Loucy (cell line): ENCODE measurements around the gene SCAPER.

Experiments
- H2AFZ ChIP-seq: fragments of 200-600 bp; sonication (generic); 2 replicates; pipeline ENCODE4 v1.6.0; 2016; ENCODE audit warnings: antibody characterized with exemption, mild to moderate bottlenecking, low read length, moderate library complexity
- H3F3A ChIP-seq: fragments of 200-600 bp; 2 replicates; pipeline ENCODE4 v1.6.0; 2016; ENCODE audit warnings: antibody characterized with exemption, low read depth, mild to moderate bottlenecking
- H3K27me3 ChIP-seq: fragments of 200-600 bp; sonication (generic); 2 replicates; pipeline ENCODE4 v1.6.1; 2014; ENCODE audit warnings: low read length, mild to moderate bottlenecking; ENCODE audit not compliant: insufficient read depth, poor library complexity, severe bottlenecking
- H3K36me3 ChIP-seq: fragments of 200-600 bp; sonication (generic); 2 replicates; pipeline ENCODE4 v1.6.1; 2016; ENCODE audit warnings: low read length; ENCODE audit not compliant: insufficient read depth
- H3K4me1 ChIP-seq: fragments of 200-600 bp; sonication (generic); 2 replicates; pipeline ENCODE4 v1.5.1; 2014; ENCODE audit warnings: low read length, mild to moderate bottlenecking; ENCODE audit not compliant: insufficient read depth, poor library complexity, severe bottlenecking
- H3K4me2 ChIP-seq: fragments of 200-600 bp; sonication (generic); 2 replicates; pipeline ENCODE4 v1.6.0; 2014; ENCODE audit warnings: antibody characterized with exemption, low read length, low read depth, mild to moderate bottlenecking; ENCODE audit not compliant: poor library complexity, severe bottlenecking
- H3K4me3 ChIP-seq: fragments of 200-600 bp; sonication (generic); 2 replicates; pipeline ENCODE4 v1.5.1; 2014; ENCODE audit warnings: low read length, mild to moderate bottlenecking, mixed read lengths; ENCODE audit not compliant: poor library complexity, severe bottlenecking
- H3K79me2 ChIP-seq: fragments of 200-600 bp; sonication (generic); 2 replicates; pipeline ENCODE4 v1.6.1; 2014; ENCODE audit warnings: low read length; ENCODE audit not compliant: insufficient read depth
- H3K9ac ChIP-seq: fragments of 200-600 bp; sonication (generic); 2 replicates; pipeline ENCODE4 v1.6.0; 2014; ENCODE audit warnings: mild to moderate bottlenecking, low read depth, low read length, moderate library complexity; ENCODE audit not compliant: poor library complexity, severe bottlenecking
- H3K9me2 ChIP-seq: fragments of 200-600 bp; sonication (generic); replicated peaks from 2 replicates; pipeline ENCODE4 v1.6.1; 2016; ENCODE audit warnings: low read depth, low read length, mixed read lengths
- H3K9me3 ChIP-seq: fragments of 200-600 bp; sonication (generic); 2 replicates; pipeline ENCODE4 v1.6.1; 2014; ENCODE audit warnings: mild to moderate bottlenecking, antibody characterized with exemption, low read length, low read depth; ENCODE audit not compliant: insufficient read depth
- H4K20me1 ChIP-seq: fragments of 200-600 bp; sonication (generic); 2 replicates; pipeline ENCODE4 v1.6.0; 2014; ENCODE audit warnings: antibody characterized with exemption, low read length, mild to moderate bottlenecking; ENCODE audit not compliant: insufficient read depth, poor library complexity, severe bottlenecking
- EZH2phosphoT487 ChIP-seq: fragments of 200-600 bp; IDR thresholded peaks from 2 replicates; pipeline ENCODE4 v1.6.1; 2018; ENCODE audit warnings: antibody characterized with exemption, mild to moderate bottlenecking, moderate library complexity, borderline replicate concordance
- TF ChIP-seq, protein P1 (sequence below): fragments of 200-600 bp; sonication (generic); conservative IDR thresholded peaks from 2 replicates; pipeline ENCODE4 v1.5.1; 2014; ENCODE audit warnings: mild to moderate bottlenecking, antibody characterized with exemption, low read length

SCAPER gene

DNA sequence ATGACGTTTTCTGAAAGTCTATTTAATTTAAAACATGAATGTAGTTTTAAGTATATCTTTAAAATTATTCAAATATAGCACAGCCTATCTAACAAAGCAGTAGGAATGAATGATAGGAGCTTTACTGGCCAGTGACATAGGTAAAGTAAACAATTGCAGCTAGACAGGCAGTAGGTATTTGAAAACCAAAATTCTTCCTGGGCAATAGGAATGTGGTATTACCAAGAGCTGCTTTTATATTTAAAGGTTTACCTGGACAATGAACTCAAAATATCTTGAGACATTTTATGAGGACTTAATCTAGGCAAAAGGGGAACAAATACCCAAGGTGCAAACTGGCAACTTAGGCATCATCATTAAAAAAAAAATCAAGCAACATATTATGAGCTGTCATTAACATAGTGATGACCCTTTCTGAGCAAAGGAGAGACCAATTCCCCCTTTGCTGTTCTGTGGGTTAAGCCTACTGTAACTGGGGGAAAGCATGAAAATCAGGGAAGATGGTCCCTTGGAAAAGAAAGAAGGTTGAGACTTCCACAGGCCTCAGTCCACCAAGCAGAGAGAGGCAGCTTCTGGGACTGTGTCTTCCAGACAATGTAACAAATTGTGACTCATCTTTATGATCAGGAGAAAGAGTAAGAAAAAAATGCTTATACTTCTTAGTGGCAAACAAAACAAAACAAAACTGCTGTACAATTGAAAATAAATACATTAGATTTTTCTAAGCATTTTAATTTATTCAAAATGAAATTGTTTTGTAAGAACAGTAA lies 555.7 kb downstream of the SCAPER start:
- Histone ChIP-seq H3K36me3 (0 out of 2 replicates have a peak, but pooled peaks cover 4% of the 10 kb centered on the region), H3K9me2 (no peaks in the 10 kb centered on the region), H3K9ac (no peak overlapping the region), H2AFZ (no peak overlapping the region), H3K9me3 (no peaks in the 10 kb centered on the region), H3K4me3 (no peak overlapping the region), H3K79me2 (no peaks in the 10 kb centered on the region), H4K20me1 (no peaks in the 10 kb centered on the region), H3K4me1 (no peaks in the 10 kb centered on the region), H3K4me2 (no peak overlapping the region), H3F3A (no peaks in the 10 kb centered on the region), H3K27me3 (no peaks in the 10 kb centered on the region)
- TF ChIP-seq, protein P1, sequence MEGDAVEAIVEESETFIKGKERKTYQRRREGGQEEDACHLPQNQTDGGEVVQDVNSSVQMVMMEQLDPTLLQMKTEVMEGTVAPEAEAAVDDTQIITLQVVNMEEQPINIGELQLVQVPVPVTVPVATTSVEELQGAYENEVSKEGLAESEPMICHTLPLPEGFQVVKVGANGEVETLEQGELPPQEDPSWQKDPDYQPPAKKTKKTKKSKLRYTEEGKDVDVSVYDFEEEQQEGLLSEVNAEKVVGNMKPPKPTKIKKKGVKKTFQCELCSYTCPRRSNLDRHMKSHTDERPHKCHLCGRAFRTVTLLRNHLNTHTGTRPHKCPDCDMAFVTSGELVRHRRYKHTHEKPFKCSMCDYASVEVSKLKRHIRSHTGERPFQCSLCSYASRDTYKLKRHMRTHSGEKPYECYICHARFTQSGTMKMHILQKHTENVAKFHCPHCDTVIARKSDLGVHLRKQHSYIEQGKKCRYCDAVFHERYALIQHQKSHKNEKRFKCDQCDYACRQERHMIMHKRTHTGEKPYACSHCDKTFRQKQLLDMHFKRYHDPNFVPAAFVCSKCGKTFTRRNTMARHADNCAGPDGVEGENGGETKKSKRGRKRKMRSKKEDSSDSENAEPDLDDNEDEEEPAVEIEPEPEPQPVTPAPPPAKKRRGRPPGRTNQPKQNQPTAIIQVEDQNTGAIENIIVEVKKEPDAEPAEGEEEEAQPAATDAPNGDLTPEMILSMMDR = no peak
- no peak for TF ChIP-seq EZH2phosphoT487

DNA sequence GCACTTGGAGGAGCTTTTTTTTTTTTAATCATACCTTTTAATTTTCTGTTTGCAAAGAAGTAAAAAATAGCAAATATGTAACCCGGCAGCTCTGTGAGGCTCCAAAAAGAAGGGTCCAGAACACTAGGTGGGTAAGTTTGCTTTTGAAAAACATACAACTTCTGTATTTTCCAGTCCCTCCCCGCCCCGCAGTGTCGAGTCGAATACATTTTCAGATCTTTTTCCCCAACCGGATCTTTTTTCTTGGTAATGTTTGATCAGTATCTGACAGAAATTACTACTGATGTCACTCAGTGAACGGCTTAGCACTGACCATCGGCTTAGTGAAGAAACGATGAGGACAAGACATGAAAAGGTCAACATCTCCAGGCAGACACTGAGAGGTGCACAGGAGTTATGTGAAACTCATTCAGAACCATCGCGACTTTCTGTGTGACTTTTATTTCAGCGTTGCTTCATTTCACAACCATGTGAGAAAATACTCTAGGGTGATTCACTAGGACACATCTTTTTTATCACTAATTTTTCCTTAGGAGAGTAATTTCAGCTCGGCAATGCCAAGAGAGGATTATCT lies 557.6 kb downstream of the SCAPER start:
- Histone ChIP-seq H3K27me3 (no peaks in the 10 kb centered on the region), H3K79me2 (no peaks in the 10 kb centered on the region), H3K9ac (no peak overlapping the region), H3F3A (no peaks in the 10 kb centered on the region), H3K4me2 (no peak overlapping the region), H3K4me1 (no peaks in the 10 kb centered on the region), H3K9me2 (no peaks in the 10 kb centered on the region), H3K9me3 (no peaks in the 10 kb centered on the region), H3K36me3 (0 out of 2 replicates have a peak, but pooled peaks cover 4% of the 10 kb centered on the region), H2AFZ (no peak overlapping the region), H4K20me1 (no peaks in the 10 kb centered on the region), H3K4me3 (no peak overlapping the region)
- TF ChIP-seq, protein P1 = no peak
- TF ChIP-seq EZH2phosphoT487 = no peak

DNA sequence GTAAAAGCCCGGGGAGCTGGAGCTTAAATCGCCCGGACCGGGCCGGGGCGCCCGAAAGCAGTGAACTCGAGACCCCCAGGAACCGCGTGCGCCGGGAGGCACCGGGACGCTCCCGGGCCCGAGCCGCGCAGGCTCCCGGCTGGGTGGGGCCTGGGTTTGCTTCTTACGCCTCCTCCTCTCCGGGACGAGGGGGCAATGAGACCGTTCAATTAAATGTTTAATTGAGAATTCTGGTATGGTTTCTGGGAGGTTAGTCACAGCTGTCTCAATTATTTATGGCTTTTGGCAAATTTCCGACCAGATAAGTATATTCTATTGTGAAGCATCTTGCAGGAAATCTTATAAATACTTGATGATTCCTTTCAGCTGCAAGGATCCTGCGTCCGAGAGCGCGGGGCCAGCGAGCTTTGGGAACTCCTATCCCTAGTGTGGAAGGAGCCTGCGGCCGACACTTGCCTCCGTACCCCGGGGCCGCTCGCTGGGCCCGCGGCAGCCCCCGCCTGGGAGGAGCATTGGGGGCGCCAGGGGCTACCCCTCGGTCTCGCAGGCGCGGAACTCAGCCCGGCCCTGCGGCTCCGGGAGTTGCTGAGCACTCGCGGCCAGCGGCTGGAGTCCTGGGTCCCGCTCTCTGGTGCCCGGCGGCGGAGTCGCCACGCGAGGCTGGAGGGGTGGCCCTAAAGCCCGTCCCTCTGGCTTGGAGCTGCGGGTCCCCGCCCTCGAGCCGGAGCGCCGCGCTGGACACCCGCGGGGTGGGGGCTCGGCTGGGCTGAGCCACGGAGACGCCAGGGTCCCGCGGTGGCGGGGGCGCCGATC lies 558.3 kb downstream of the SCAPER start:
- no peak overlapping the region for H3K9ac ChIP-seq
- no peak overlapping the region for H2AFZ ChIP-seq

More for the DNA sequence above, 558.3 kb downstream of the SCAPER start:
- Histone ChIP-seq H3K9me3 (no peaks in the 10 kb centered on the region), H3K9me2 (no peaks in the 10 kb centered on the region), H3F3A (no peaks in the 10 kb centered on the region), H3K79me2 (no peaks in the 10 kb centered on the region), H3K4me3 (no peak overlapping the region), H3K4me1 (no peaks in the 10 kb centered on the region), H3K36me3 (0 out of 2 replicates have a peak, but pooled peaks cover 4% of the 10 kb centered on the region), H3K4me2 (no peak overlapping the region), H3K27me3 (no peaks in the 10 kb centered on the region), H4K20me1 (no peaks in the 10 kb centered on the region)
- TF ChIP-seq, protein P1 = no peak
- no peak for TF ChIP-seq EZH2phosphoT487
